Activated T-helper 2 cell treated with anti-CD3 and anti-CD28 coated beads, Interferon-gamma antibody, Interleukin-2, Interleukin-4, amounts not matched to agents 10 μg/mL and 5 μg/mL and 100 μg/mL, durations not matched to agents 14 hours and 24 hours and 36 hours (primary cell): ENCODE results near the gene FOXRED1. TPM values are rescaled to one million over a fixed set of nuclear protein-coding genes. Genes with fewer than 3 reads are reported as not detected.

Source experiments
- DNase-seq: peaks from one replicate; pipeline ENCODE4 v3.0.0; 2021; ENCODE audit warnings: low spot score
- H3K27ac Mint-ChIP-seq: one replicate; pipeline ENCODE4 v1.8.0; 2021; ENCODE audit warnings: mixed read lengths
- H3K27me3 Mint-ChIP-seq: one replicate; pipeline ENCODE4 v1.8.0; 2021; ENCODE audit warnings: low read depth, mixed read lengths
- H3K36me3 Mint-ChIP-seq: one replicate; pipeline ENCODE4 v1.8.0; 2021; ENCODE audit warnings: low read depth, mixed read lengths
- H3K4me1 Mint-ChIP-seq: one replicate; pipeline ENCODE4 v1.8.0; 2021; ENCODE audit warnings: low read depth, mixed read lengths
- H3K4me3 Mint-ChIP-seq: one replicate; pipeline ENCODE4 v1.8.0; 2021; ENCODE audit warnings: low read depth, mild to moderate bottlenecking, moderate library complexity, mixed read lengths
- H3K9me3 Mint-ChIP-seq: one replicate; pipeline ENCODE4 v1.8.0; 2021; ENCODE audit warnings: mixed read lengths
- intact Hi-C: fragments of 100-400 bp; cut with micrococcal nuclease; formaldehyde crosslinking; loops from one replicate; pipeline ENCODE4 v1.15.1; 2023
- total RNA-seq: library from RNA; stranded (reverse); gene quantifications from 2 replicates; pipeline ENCODE4 v1.2.3, GENCODE V29; 2022

The FOXRED1 gene
- total RNA-seq, 1 donor from 2014 or later = 48.7 TPM

DNA sequence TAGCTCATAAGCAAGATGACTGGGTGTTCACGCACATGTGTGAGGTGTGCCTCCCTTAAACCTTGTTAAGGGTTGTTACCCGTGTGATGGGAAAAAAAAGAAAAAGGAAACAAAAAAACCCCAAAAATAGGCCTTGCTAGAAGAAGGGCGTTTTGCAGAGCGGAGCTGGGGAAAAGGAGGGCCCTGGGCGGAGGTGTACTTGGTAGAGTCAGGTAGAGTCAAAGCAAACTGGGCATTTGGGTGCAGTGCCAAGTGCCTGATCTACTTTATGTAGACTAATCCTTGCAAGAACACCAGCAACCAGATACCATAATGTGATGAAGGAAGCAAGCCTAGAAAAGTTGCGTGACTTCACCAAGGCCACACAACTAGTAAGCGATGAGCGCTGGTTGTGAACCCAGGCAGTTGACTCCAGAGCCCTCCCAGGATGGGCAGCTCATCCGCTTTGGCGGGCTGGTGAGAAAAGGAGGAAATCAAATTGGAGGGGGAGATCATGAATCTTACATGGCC lies 12.8 kb downstream of the FOXRED1 start:
- DNase-seq = no peak
- Mint-ChIP-seq H3K9me3 (no peaks in the 10 kb centered on the region), H3K27ac (peak overlapping the region; percentile 90), H3K4me1 (peaks cover 32% of the 10 kb centered on the region), H3K4me3 (peak overlapping the region; percentile 99), H3K36me3 (peaks cover 16% of the 10 kb centered on the region), H3K27me3 (no peaks in the 10 kb centered on the region)
- intact Hi-C loops = loop anchor here (2.0 kb wide), 2 partner anchors 23 to 71 kb away; partner anchors contain the start of genes DCPS, FAM118B and RPUSD4

DNA sequence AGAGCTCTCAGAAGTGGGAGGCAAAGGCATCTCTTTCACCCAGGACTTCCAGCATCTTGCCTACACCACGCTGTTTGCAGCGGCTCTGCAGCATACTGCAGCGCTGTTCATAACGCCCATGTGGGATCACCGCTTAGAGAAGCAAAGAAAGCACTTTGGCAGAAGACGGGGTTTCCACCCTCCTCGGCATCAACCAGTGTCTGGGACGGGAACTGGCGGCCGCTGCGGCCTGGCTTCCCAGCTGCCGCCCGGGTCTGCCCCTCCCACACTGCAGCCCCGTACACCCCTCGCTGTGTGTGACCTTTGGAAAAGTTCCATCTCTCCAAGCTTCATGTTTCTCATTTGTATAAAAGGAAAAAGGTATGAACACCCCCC lies 13.4 kb downstream of the FOXRED1 start:
- Mint-ChIP-seq H3K36me3 (peaks cover 16% of the 10 kb centered on the region), H3K27ac (peak overlapping the region; percentile 90), H3K27me3 (no peaks in the 10 kb centered on the region), H3K4me3 (peak overlapping the region; percentile 99), H3K4me1 (peaks cover 35% of the 10 kb centered on the region), H3K9me3 (no peaks in the 10 kb centered on the region)
- intact Hi-C loops = loop anchor here (2.0 kb wide), 2 partner anchors 22 to 72 kb away; partner anchors contain the start of genes DCPS, FAM118B and RPUSD4
- DNase-seq = no peak

DNA sequence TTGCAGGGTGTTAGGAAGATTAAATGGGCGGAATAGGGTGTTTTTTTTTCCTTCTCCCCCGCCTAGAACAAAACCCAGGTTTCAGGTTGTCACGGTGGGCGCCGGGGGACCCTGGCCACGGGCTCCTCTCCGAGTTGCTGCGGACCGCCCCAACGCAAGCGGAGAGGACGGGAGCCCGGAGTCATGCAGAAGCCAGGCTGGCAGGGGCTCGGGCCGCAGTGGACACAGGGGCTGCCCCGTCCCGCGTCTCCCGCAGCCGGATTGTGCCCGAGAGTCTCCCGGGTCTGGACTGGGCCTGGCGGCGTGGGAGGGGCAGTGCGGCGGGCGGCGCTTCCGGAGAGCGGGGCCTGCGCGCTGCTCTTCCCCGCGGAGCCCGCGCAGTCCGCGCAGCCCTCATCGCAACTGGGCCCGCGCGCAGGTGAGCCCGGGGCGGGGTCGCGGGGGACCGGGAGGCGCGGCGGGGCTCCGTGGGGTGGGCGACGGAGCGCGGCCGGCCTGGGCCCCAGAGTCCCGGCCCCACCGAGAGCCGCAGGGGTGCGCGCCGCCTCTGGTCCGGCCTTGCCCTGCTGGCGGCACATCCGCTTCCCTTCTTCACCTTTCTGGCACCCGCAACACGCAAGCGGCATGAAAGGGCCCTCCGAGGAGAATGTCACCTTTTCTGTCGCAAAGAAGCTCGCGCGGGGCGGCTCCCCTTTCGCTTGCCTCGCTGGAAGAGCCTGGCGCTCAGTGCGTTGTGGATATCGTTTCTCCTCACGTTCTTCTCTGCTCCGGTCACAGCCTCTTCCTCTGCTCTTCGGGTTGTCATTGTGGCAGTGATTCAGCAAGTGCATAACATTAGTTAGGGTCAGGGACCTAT lies 14.0 kb downstream of the FOXRED1 start, which contains the start of gene TIRAP:
TSS of gene TIRAP (plus strand) at position 358 of the 856 bp plus-strand sequence. CDS start 7,802 bp downstream, outside the sequence.
- Mint-ChIP-seq H3K27ac (peak within 1 kb of the TSS; percentile 99), H3K4me1 (peaks cover 35% of the 10 kb centered on the region), H3K27me3 (no peaks in the 10 kb centered on the region), H3K9me3 (no peaks in the 10 kb centered on the region), H3K4me3 (peak within 1 kb of the TSS; percentile 99), H3K36me3 (peaks cover 12% of the 10 kb centered on the region)
- intact Hi-C loops = loop anchor here (1.0 to 2.0 kb wide), 3 partner anchors 14 to 72 kb away; partner anchors contain the start of genes DCPS, FAM118B, FOXRED1 and RPUSD4
- peak; percentile 55 for DNase-seq

DNA sequence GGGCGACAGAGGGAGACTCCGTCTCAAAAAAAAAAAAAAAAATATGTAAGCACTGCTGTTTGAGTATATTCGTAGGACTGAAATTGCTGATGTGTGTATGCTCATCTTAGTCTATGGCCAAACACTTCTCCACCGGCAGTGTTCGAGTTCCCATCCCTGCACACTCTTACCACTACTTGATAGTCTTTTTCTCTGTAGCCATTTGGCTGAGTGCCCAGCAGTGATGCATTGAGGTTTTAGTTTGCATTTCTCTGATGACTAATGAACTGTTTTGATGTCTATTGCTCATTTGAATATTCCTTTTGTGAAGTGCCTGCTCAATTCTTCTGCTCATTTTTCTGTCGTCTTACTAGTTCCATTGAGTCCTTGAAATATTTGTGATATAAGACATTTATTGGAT lies 15.9 kb downstream of the FOXRED1 start:
- peaks cover 35% of the 10 kb centered on the region for H3K4me1 Mint-ChIP-seq
- no peak for DNase-seq
- H3K27ac Mint-ChIP-seq = peak overlapping the region; percentile 62
- intact Hi-C loops = loop anchor here (1.0 kb wide), 1 partner anchor 70 kb away; the partner anchor contains the start of gene ST3GAL4
- peak overlapping the region; percentile 49 for H3K4me3 Mint-ChIP-seq
- H3K9me3 Mint-ChIP-seq = no peaks in the 10 kb centered on the region
- H3K27me3 Mint-ChIP-seq = no peaks in the 10 kb centered on the region
- peaks cover 11% of the 10 kb centered on the region for H3K36me3 Mint-ChIP-seq

DNA sequence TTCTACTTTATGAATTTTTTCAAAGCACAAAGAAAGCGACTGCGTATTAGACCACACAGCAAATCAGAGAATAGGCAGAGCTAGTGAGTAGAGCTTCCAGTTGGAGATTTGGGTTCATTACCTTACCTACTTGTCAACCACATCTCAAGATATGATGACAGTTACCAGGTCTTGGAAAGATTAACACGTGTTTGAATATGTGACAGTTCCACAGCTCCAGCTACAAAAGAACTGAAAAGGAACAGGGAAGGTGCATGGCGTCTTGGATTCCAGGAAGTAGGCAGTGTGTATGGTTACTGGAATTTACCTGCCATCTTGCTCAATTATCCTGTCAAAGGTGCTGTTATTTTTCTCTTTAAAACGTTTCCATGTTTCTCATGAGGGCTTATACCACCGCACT lies 19.3 kb downstream of the FOXRED1 start:
- no peak overlapping the region for H3K27ac Mint-ChIP-seq
- no peaks in the 10 kb centered on the region for H3K9me3 Mint-ChIP-seq
- intact Hi-C loops = no loop called here
- H3K36me3 Mint-ChIP-seq = peaks cover 27% of the 10 kb centered on the region
- no peak for DNase-seq
- H3K4me3 Mint-ChIP-seq = no peak overlapping the region
- H3K27me3 Mint-ChIP-seq = no peaks in the 10 kb centered on the region
- H3K4me1 Mint-ChIP-seq = peaks cover 17% of the 10 kb centered on the region

DNA sequence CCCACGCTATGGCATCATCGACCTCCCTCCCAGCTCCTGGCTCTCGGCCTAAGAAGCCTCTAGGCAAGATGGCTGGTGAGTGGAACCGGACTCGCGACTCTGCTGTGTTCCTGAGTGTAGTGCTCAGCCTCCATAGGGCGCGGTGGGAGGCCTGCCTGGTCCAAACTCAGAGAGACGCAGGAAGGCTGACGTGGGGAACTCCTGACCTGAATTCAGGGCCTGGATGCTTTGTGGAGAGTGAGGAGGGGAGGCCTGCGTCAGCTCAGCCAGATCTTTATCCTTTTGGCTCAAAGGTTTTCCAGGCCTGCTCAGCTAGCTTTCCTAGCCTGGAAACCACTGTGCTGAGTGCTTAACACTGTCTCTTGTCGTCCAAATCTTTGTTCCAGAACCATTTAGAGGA lies 21.9 kb downstream of the FOXRED1 start:
- no peaks in the 10 kb centered on the region for H3K27me3 Mint-ChIP-seq
- peaks cover 35% of the 10 kb centered on the region for H3K36me3 Mint-ChIP-seq
- no peaks in the 10 kb centered on the region for H3K9me3 Mint-ChIP-seq
- intact Hi-C loops = no loop called here
- no peak overlapping the region for H3K4me3 Mint-ChIP-seq
- H3K4me1 Mint-ChIP-seq = peaks cover 6% of the 10 kb centered on the region
- no peak for DNase-seq
- H3K27ac Mint-ChIP-seq = no peak overlapping the region

DNA sequence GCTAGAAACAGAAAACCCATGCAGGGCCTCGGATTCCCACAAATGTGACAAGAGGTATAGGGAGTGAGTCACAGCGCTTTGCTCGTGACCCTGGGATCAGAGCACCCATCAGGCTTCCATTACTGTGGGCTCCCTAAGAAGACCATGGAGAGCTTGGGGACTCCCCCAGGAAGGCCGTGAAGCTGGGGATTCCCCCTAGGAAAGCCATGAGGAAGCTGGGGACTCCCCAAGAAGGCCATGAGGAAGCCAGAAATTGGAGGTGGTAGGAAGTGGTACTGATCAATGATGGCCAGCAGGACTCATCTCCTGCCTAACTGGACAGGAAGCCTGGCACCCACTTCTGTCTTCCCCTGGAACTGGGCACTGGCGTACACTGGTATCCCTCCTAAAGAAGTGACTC lies 24.8 kb downstream of the FOXRED1 start:
- Mint-ChIP-seq H3K4me1 (peaks cover 3% of the 10 kb centered on the region), H3K9me3 (no peaks in the 10 kb centered on the region), H3K27ac (no peak overlapping the region), H3K27me3 (no peaks in the 10 kb centered on the region), H3K4me3 (no peak overlapping the region), H3K36me3 (peaks cover 45% of the 10 kb centered on the region)
- no peak for DNase-seq
- intact Hi-C loops = no loop called here

DNA sequence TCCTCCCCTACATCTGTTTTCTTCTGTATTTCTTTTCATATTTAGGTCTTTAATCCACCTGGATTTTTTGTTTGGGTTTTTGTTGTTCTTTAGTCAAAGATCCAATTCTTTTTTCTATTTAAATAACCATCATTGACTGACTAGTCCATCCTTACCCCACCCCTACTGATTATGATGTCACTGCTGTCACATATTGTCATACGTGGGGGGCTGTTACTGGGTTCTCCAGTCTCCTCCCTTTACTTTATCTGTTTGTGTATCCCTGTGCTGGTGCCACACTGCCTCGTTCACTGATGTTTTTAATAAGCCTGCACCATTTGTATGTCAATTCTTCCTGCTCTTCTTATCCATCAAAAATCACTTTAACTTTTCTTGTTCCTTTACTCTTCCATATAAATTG lies 28.1 kb downstream of the FOXRED1 start:
- H3K27me3 Mint-ChIP-seq = no peaks in the 10 kb centered on the region
- intact Hi-C loops = no loop called here
- H3K36me3 Mint-ChIP-seq = peaks cover 54% of the 10 kb centered on the region
- no peak for DNase-seq
- no peak overlapping the region for H3K27ac Mint-ChIP-seq
- H3K4me3 Mint-ChIP-seq = no peak overlapping the region
- no peaks in the 10 kb centered on the region for H3K9me3 Mint-ChIP-seq
- H3K4me1 Mint-ChIP-seq = peaks cover 3% of the 10 kb centered on the region

DNA sequence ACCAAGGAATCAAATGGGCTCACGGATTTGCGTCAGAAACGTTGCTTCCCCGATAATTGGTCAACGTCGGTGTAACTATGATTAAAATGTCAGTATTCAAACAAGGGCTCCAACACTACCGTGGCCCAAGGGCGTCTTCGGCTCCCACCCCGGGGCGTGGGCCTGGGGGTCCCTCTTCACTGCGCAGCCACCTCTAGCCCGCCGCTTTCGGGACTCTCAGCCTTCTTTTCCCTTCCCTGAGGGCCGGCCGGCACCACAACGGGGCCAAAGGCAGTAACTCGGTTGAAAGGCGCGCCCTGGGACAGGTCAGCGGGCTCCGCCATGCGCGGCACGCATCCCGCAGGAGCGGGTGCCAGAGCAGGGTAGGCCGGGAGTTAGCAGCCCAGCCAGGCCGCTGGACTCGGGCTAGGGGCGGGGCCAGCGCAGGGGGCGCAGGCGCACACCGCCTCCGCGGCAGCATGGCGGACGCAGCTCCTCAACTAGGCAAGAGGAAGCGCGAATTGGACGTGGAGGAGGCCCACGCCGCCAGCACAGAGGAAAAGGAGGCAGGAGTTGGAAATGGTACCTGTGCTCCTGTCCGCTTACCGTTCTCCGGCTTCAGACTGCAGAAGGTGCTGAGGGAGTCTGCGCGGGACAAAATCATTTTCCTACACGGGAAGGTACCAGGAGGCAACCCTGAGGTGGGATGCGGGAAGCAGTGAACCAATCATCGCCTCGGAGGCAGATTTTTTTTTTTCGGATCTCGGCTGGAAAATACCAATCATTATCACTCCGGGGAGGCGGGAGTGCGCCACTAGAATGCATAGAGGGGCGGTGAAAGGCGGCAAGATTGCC lies 34.9 kb downstream of the FOXRED1 start, which contains the start of gene DCPS:
TSS of gene DCPS (plus strand) at position 438 of the 834 bp plus-strand sequence. CDS start at position 459, 21 bp downstream.
- intact Hi-C loops = loop anchor here (1.0 to 5.0 kb wide), 4 partner anchors 21 to 117 kb away; partner anchors contain the start of genes FOXRED1 and TIRAP
- Mint-ChIP-seq H3K36me3 (peaks cover 53% of the 10 kb centered on the region), H3K27me3 (no peaks in the 10 kb centered on the region), H3K9me3 (no peaks in the 10 kb centered on the region), H3K4me3 (peak within 1 kb of the TSS; percentile 99), H3K27ac (peak within 1 kb of the TSS; percentile 98), H3K4me1 (peaks cover 27% of the 10 kb centered on the region)
- DNase-seq = peak; percentile 87

DNA sequence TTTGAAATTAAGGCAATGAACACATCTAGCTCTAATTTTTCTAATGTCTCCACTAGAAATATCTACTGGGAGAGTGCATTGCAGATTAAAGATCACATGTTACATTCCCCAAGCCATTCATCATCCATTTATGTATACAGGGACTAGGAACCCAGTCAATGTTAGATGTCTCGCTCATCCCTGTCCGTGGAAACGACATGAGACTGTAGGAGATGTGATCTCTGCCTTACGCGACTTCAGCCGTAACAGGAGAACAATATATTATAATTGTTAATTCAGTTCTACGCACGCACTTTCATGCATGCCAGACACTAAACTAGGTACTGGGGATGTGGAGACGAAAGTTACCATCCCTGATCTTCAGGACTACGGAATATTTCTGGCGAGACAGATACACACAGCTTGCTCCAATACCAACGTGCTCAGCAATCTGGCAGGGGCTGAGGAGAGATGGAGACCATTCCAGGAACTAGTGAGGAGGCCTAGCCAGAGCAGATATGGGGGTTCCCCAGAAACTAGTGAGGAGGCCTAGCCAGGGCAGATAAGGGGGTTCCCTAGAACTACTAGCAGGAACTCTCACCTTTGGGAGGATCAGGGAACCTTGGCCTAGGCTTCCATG lies 35.6 kb downstream of the FOXRED1 start:
- Mint-ChIP-seq H3K27ac (peak overlapping the region; percentile 98), H3K27me3 (no peaks in the 10 kb centered on the region), H3K9me3 (no peaks in the 10 kb centered on the region), H3K4me1 (peaks cover 27% of the 10 kb centered on the region), H3K4me3 (peak overlapping the region; percentile 99), H3K36me3 (peaks cover 52% of the 10 kb centered on the region)
- intact Hi-C loops = loop anchor here (1.0 to 5.0 kb wide), 4 partner anchors 22 to 116 kb away; partner anchors contain the start of genes FOXRED1 and TIRAP
- no peak for DNase-seq

DNA sequence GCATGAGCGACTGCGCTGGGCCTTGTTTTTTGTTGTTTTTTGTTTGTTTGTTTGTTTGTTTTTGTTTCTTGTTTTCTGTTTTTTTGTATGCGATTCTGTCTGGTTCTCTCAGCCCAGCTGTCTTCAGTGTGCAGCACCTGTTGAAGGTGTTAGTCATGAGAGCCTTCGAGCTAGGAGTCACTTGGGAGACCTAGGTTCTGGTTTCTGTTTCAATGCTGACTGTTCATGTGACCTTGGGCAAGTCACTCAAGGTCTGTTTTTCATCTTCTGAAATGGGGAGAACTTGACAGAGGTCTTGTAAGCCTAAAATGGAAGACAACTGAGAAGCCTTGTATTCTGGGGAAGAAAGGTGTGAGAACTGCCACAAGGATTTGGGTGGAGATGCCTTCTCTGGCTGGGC lies 36.7 kb downstream of the FOXRED1 start:
- Mint-ChIP-seq H3K27me3 (no peaks in the 10 kb centered on the region), H3K4me1 (peaks cover 32% of the 10 kb centered on the region), H3K9me3 (no peaks in the 10 kb centered on the region), H3K27ac (peak overlapping the region; percentile 70), H3K4me3 (peak overlapping the region; percentile 72), H3K36me3 (peaks cover 52% of the 10 kb centered on the region)
- DNase-seq = no peak
- intact Hi-C loops = loop anchor here (2.0 kb wide), 2 partner anchors 23 to 115 kb away; partner anchors contain the start of gene TIRAP

DNA sequence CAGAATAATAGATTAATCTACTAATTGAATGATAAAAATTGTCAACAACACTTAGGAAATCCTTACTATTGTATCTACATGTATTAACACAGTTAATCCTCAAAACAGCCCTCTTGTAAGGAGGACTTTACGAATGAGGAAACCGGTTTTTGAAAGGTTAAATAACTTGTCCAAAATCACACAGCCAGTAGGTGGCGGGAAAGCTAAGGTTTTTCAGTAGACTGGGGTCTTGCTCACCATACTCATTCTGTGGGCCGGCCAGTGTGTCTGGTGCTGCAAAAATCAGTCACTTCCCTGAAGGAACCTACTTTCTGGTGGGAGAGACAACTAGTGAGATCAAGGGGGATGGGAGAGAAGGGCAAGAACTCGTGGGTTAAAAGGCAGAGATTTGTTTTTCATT lies 38.8 kb downstream of the FOXRED1 start:
- no peak for DNase-seq
- H3K4me1 Mint-ChIP-seq = peaks cover 36% of the 10 kb centered on the region
- intact Hi-C loops = no loop called here
- no peaks in the 10 kb centered on the region for H3K27me3 Mint-ChIP-seq
- no peak overlapping the region for H3K27ac Mint-ChIP-seq
- peaks cover 53% of the 10 kb centered on the region for H3K36me3 Mint-ChIP-seq
- H3K9me3 Mint-ChIP-seq = no peaks in the 10 kb centered on the region
- H3K4me3 Mint-ChIP-seq = no peak overlapping the region
